Activated T-helper 1 cell treated with anti-CD3 and anti-CD28 coated beads, Interleukin-12 subunit alpha, Interleukin-12 subunit beta, Interleukin-2, Interleukin-4 antibody, amounts not matched to agents 30 ng/mL and 10 ng/mL and 1 ng/mL, durations not matched to agents 14 hours and 24 hours and 36 hours (primary cell): ENCODE results near the gene UPK1B. TPM values are rescaled to one million over a fixed set of nuclear protein-coding genes. Genes with fewer than 3 reads are reported as not detected.

Experiments
- DNase-seq: peaks from one replicate; pipeline ENCODE4 v3.0.0; 2021; ENCODE audit warnings: low spot score
- H3K27ac Mint-ChIP-seq: one replicate; pipeline ENCODE4 v1.8.0; 2021; ENCODE audit warnings: mild to moderate bottlenecking, mixed read lengths
- H3K27me3 Mint-ChIP-seq: one replicate; pipeline ENCODE4 v1.8.0; 2022; ENCODE audit warnings: mild to moderate bottlenecking, moderate library complexity, mixed read lengths; ENCODE audit not compliant: insufficient read depth
- H3K36me3 Mint-ChIP-seq: one replicate; pipeline ENCODE4 v1.8.0; 2021; ENCODE audit warnings: low read depth, mixed read lengths
- H3K4me1 Mint-ChIP-seq: one replicate; pipeline ENCODE4 v1.8.0; 2021; ENCODE audit warnings: low read depth, mixed read lengths
- H3K4me3 Mint-ChIP-seq: one replicate; pipeline ENCODE4 v1.8.0; 2021; ENCODE audit warnings: mild to moderate bottlenecking, moderate library complexity, mixed read lengths
- H3K9me3 Mint-ChIP-seq: one replicate; pipeline ENCODE4 v1.8.0; 2021; ENCODE audit warnings: mixed read lengths
- intact Hi-C: fragments of 100-400 bp; cut with micrococcal nuclease; formaldehyde crosslinking; loops from one replicate; pipeline ENCODE4 v1.15.1; 2024
- total RNA-seq: library from RNA; stranded (reverse); gene quantifications from 2 replicates; pipeline ENCODE4 v1.2.3, GENCODE V29; 2022

Gene UPK1B
- total RNA-seq, 1 donor from 2014 or later: not detected

DNA sequence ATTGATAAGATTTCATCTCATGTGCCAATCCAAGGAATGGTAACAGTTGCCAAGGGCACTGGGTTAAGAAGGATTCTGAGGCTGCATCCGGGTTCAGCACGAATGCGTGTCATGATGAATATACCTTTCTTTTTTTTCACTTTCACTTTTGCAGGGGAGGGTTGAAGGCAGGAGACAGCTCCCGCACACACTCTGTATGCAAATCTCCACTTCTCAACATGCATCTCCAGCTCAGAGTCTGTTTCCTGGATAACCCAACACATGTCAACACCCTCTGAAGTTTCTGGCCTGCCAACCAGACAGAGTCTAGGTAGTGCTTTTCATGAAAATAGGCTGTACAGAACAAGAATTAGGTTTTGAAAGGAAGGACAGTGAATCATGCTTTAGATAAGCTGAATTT is 45.7 kb downstream of the UPK1B start:
- H3K36me3 Mint-ChIP-seq: peaks cover 55% of the 10 kb centered on the region
- peak; percentile 35 for DNase-seq
- no peaks in the 10 kb centered on the region for H3K27me3 Mint-ChIP-seq
- H3K9me3 Mint-ChIP-seq: no peaks in the 10 kb centered on the region
- peak overlapping the region; percentile 37 for H3K4me3 Mint-ChIP-seq
- intact Hi-C loops: loop anchor here (1.0 kb wide), 2 partner anchors 17 to 22 kb away; no protein-coding TSS in a partner anchor
- peaks cover 26% of the 10 kb centered on the region for H3K4me1 Mint-ChIP-seq
- H3K27ac Mint-ChIP-seq: peak overlapping the region; percentile 73

DNA sequence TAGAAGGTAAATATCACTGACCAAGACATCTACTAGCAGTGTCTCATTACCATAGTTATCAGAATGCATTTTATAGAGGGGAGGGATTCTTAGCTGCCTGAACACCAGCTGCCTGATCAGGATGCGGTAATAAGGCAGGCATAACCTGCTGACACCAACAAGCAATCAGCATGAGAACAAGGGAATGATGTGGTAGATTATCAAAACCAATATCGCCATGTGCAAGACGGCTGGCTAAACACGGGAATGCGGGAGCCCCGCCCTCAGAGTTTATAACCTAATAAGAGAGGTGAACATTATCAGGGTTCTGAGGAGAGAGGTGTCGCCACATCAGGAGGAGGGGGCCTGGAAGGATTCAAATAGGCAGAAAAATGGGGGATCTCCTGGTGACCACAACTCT is 46.8 kb downstream of the UPK1B start:
- no peak for DNase-seq
- H3K4me3 Mint-ChIP-seq: no peak overlapping the region
- H3K36me3 Mint-ChIP-seq: peaks cover 53% of the 10 kb centered on the region
- no peaks in the 10 kb centered on the region for H3K9me3 Mint-ChIP-seq
- intact Hi-C loops: no loop called here
- H3K4me1 Mint-ChIP-seq: peaks cover 26% of the 10 kb centered on the region
- H3K27ac Mint-ChIP-seq: no peak overlapping the region
- H3K27me3 Mint-ChIP-seq: no peaks in the 10 kb centered on the region

DNA sequence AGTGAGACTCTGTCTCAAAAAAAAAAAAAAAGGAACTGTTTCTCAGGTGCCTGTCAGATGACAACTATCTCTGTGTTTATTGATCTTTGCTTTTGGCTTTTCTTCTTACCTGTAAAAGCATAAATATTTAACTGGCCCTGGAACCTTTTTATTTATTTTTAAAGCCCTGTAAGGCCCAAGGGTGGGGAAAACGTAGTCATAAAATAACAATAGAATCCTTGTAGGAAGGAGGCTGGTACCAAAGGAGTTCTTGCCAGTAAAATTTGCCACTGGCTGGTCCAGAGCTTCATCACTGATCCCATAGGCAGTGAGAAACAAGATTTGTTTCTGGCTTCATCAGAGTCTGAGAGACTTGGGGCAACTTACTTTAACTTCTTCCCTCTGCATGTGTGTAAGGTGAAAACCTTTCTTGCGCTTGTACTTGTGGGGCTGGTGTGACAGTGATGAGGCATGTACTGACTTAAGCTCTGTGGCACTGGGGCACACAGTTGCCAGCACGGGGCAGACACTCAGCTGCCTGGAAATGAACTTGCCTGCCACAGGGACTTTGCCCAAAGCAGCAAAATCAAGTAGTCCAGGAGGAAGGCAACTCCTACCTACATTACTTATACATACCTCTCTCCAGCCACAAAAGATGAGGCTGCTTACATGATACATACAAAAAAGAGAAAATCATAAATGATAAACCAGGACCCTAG is 47.7 kb downstream of the UPK1B start:
- intact Hi-C loops: no loop called here
- Mint-ChIP-seq H3K27me3 (no peaks in the 10 kb centered on the region), H3K4me1 (peaks cover 26% of the 10 kb centered on the region), H3K27ac (no peak overlapping the region), H3K36me3 (peaks cover 47% of the 10 kb centered on the region), H3K4me3 (no peak overlapping the region), H3K9me3 (no peaks in the 10 kb centered on the region)
- DNase-seq: no peak

DNA sequence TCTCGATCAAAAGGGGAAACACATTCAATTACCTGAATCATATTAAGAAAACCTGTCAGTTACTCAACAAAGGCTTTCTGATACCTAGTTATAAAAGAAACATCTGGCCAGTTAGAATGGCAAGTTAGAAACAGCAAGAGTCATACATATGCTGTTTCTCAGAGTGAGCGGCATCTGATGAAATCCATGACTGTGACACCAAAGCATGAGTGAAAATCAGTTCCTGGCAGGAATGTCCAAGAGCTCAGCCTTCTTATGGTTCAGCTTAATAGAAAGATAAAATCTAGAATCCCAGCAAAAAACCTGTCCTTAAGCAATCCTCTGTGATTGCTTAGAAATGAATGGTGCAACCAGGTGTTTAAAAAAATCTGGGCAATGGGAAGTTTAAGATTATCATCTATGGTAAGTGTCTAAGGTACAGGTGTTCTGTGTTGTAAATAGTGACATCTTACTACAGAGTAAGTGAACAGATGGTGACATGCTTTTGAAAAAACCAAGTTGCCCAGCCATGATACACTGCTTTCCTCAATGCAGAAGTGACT is 48.5 kb downstream of the UPK1B start:
- H3K9me3 Mint-ChIP-seq: no peaks in the 10 kb centered on the region
- peaks cover 25% of the 10 kb centered on the region for H3K4me1 Mint-ChIP-seq
- intact Hi-C loops: no loop called here
- DNase-seq: no peak
- no peak overlapping the region for H3K4me3 Mint-ChIP-seq
- peaks cover 52% of the 10 kb centered on the region for H3K36me3 Mint-ChIP-seq
- no peak overlapping the region for H3K27ac Mint-ChIP-seq
- H3K27me3 Mint-ChIP-seq: no peaks in the 10 kb centered on the region

DNA sequence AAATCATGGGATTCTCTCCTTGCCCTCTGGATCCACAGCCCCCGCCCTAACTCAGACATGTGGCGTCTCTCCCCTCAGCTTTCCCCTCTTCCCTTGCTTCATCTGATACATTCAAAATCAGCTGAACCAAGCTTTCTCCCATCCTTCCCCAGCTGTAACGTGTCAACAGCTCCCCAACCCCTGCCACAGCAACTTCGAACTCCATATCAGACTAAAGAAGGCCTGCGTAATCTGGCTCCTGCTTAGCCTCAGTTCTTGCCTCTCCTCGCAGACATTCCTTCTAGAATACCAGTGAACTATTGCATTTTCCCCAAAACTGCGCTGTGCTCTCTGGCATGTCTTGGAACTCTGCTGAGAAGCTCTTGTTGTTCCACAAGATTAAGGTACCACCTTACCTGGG is 49.0 kb downstream of the UPK1B start:
- Mint-ChIP-seq H3K27me3 (no peaks in the 10 kb centered on the region), H3K4me3 (no peak overlapping the region), H3K36me3 (peaks cover 54% of the 10 kb centered on the region), H3K4me1 (peaks cover 22% of the 10 kb centered on the region), H3K27ac (no peak overlapping the region), H3K9me3 (no peaks in the 10 kb centered on the region)
- intact Hi-C loops: no loop called here
- no peak for DNase-seq

DNA sequence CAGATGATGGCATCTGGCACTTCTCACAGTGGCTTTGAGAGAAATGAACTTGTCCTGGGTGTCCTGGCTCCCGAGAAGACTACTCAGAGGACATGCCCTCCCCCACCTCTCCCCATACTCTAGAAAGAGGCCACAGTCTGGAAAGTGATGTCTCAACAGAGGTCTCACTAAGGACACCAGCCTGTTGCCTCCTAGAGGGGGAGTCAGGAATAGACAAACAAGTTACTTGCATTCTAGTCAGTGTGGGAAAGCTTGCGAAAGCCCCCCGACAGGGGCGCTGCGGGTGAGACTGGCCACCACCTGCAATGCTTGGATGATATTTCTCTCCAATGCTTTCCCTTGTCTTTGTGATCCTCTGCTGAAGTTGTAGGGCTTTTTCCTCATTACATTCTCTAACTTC is 50.1 kb downstream of the UPK1B start:
- Mint-ChIP-seq H3K9me3 (no peaks in the 10 kb centered on the region), H3K27ac (no peak overlapping the region), H3K4me1 (peaks cover 25% of the 10 kb centered on the region), H3K36me3 (peaks cover 60% of the 10 kb centered on the region), H3K27me3 (no peaks in the 10 kb centered on the region), H3K4me3 (no peak overlapping the region)
- intact Hi-C loops: no loop called here
- no peak for DNase-seq

DNA sequence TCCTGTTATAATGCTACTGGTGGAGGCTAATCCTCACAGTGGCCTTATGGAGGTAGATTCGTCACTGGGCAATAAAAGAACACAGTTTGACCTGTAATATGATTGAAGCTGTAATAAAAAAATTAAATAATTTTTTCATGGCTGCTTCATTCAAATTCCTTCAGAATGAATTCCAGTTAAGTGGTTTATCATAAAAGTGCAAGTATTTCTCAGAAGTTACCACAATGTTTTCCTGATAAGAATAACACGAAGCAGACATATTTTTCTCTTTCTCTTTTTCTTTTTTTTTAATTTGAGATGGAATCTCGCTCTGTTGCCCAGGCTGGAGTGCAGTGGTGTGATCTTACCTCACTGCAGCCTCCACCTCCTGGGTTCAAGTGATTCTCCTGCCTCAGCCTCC is 51.7 kb downstream of the UPK1B start:
- no peak for DNase-seq
- Mint-ChIP-seq H3K9me3 (no peaks in the 10 kb centered on the region), H3K36me3 (peaks cover 65% of the 10 kb centered on the region), H3K4me3 (no peak overlapping the region), H3K4me1 (peaks cover 14% of the 10 kb centered on the region), H3K27me3 (no peaks in the 10 kb centered on the region), H3K27ac (no peak overlapping the region)
- intact Hi-C loops: no loop called here

DNA sequence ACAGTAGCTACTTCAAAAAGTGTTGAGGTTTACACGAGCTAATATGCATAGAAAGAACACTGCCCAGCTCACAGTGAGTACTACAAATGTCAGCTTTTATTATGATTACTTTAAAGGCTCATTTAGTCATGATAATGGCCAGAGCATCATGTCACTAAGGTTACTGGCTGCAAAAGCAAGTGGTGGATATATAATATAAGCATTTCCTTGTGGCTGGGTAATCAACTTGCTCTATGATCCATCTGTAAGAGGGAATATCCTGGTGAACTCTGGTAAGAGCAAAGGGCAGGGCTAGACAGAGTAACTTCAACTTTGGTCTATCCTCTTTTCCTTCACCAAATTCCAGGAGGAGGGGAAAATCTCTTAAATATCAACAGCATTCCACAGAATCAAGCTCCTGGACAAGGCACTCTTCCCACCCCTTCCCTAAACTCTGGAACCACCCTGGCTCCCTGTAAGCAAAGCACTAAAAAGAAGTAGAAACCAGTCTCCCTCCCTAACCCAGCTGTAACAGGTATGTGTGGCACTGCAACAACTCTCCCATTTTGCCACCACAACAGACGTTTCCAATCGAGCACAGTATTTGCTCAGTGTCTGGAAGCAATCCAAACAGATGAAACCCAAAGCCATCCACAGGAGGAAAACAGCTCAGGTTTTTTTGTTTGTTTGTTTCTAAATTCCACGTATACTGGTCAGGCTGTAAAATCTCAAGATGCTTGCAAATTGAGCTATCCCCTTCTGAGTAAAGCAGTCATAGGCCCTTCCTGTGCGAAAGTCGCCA is 53.9 kb downstream of the UPK1B start:
- H3K36me3 Mint-ChIP-seq: peaks cover 64% of the 10 kb centered on the region
- H3K9me3 Mint-ChIP-seq: no peaks in the 10 kb centered on the region
- intact Hi-C loops: no loop called here
- H3K4me1 Mint-ChIP-seq: peaks cover 24% of the 10 kb centered on the region
- no peak for DNase-seq
- no peaks in the 10 kb centered on the region for H3K27me3 Mint-ChIP-seq
- H3K4me3 Mint-ChIP-seq: no peak overlapping the region
- no peak overlapping the region for H3K27ac Mint-ChIP-seq

DNA sequence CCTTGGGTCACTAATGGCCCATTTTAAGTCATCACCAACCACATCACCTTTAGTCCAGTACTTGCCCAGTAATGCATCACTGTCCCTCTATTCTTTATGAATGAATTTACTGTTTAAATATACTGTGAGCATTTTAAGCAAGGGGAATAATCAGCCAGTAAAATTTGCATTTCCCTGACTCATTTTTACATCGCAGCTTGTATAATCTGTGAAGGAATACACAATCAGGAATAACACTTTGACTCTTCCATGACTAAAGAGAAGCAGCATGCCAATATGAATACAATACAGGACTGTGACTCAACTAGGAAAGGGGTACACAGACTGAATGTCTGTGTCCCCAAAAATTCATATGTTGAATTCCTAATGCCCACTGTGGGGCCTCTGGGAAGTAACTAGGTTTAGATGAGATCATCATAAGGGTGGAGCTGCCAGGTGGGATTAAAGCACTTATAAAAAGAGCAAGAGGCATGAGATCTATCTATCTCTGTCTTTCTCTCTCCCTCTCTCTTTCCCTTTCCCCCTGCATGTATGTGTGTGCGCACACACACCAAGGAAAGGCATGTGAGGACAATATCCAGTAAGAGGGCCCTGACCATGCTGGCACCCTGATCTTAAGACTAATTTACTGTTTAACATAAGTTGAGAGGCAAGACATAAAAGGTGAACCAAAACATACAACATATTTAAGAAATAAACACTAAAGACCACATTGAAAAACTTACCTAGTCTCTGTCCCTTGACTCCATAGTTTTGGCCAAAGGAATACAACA is 55.2 kb downstream of the UPK1B start:
- peaks cover 20% of the 10 kb centered on the region for H3K4me1 Mint-ChIP-seq
- H3K36me3 Mint-ChIP-seq: peaks cover 55% of the 10 kb centered on the region
- H3K9me3 Mint-ChIP-seq: no peaks in the 10 kb centered on the region
- no peaks in the 10 kb centered on the region for H3K27me3 Mint-ChIP-seq
- no peak for DNase-seq
- H3K4me3 Mint-ChIP-seq: no peak overlapping the region
- H3K27ac Mint-ChIP-seq: no peak overlapping the region
- intact Hi-C loops: no loop called here

DNA sequence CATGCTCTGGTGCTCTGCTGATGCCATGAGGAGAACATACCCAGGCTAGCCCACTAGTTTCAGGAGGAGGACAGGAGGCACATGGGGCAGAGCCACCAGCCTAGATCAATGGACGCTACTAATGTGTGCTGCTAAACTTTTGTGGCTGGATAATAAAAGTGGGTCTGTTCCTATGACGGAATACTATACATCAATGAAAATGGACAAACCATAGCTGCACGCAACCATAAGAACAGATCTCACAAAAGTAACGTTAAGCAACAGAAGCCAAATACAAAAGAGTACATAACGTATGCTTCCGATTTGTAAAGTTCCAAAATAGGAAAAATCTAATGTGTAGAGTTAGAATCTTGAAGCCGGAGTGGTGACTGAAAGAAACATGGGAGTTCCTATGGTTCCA is 55.8 kb downstream of the UPK1B start:
- peaks cover 50% of the 10 kb centered on the region for H3K36me3 Mint-ChIP-seq
- H3K4me1 Mint-ChIP-seq: peaks cover 20% of the 10 kb centered on the region
- no peaks in the 10 kb centered on the region for H3K27me3 Mint-ChIP-seq
- intact Hi-C loops: no loop called here
- H3K4me3 Mint-ChIP-seq: no peak overlapping the region
- no peak overlapping the region for H3K27ac Mint-ChIP-seq
- no peak for DNase-seq
- no peaks in the 10 kb centered on the region for H3K9me3 Mint-ChIP-seq

DNA sequence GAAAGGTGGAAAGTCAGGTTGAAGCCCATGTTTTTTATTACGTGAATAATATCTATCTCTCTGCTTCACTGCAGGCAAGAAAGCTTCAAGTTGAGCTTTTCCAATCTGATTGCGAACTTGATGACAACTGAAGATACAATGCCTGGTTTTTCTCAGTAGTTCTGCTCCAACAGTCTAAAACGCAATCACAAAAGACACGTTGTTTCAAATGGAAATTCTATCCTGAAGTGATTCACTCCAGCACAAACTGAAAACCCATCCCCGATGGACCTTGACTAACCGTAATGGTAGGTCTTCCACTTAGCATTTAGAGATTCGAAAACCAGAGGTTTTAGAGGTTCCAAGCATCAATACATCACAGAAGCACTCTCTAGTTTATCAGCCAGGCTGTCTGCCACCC is 56.7 kb downstream of the UPK1B start:
- no peak for DNase-seq
- Mint-ChIP-seq H3K27me3 (no peaks in the 10 kb centered on the region), H3K4me1 (peaks cover 27% of the 10 kb centered on the region), H3K36me3 (peaks cover 55% of the 10 kb centered on the region), H3K9me3 (no peaks in the 10 kb centered on the region), H3K4me3 (no peak overlapping the region), H3K27ac (no peak overlapping the region)
- intact Hi-C loops: no loop called here

DNA sequence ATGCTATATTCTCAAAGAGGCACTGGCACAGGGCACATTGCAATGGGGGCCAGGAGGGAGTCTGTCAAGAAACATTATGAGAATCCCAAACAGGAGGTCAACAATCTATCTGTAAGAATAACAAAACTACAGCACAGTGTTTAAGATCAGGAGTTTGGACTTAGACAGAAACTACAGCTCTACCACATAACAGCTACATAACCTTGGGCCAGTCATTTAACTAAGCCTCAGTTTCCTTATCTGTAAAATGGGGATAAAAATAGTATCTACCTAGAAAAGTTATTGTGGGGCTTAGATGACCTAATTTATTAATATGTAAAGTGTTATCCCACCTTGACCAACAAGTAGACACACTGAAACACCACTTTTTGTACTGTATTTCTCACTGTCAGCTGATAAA is 57.3 kb downstream of the UPK1B start:
- no peak overlapping the region for H3K27ac Mint-ChIP-seq
- no peaks in the 10 kb centered on the region for H3K27me3 Mint-ChIP-seq
- DNase-seq: no peak
- no peak overlapping the region for H3K4me3 Mint-ChIP-seq
- H3K9me3 Mint-ChIP-seq: no peaks in the 10 kb centered on the region
- intact Hi-C loops: no loop called here
- H3K4me1 Mint-ChIP-seq: peaks cover 34% of the 10 kb centered on the region
- H3K36me3 Mint-ChIP-seq: peaks cover 61% of the 10 kb centered on the region

DNA sequence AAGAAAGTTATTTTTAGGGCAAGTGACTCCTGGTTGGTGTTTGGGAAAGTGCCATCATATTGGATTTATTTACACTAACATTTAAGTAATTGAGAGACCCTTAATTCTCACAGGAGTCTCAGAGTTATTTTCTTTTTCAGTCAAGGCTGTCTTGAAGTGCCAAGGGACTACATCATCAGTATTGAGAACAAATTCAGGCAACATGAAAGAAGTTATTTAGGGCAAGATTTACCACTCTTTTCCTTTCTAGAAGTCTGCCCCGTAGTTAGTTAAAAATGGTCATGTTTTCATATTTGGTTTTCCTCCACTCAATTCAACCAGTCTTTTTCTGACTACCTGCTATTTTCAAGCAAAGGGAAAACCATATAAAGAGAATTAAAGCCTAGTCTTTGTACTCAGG is 61.2 kb downstream of the UPK1B start:
- peak overlapping the region; percentile 40 for H3K27ac Mint-ChIP-seq
- no peak for DNase-seq
- peaks cover 39% of the 10 kb centered on the region for H3K36me3 Mint-ChIP-seq
- H3K9me3 Mint-ChIP-seq: no peaks in the 10 kb centered on the region
- no peaks in the 10 kb centered on the region for H3K27me3 Mint-ChIP-seq
- H3K4me3 Mint-ChIP-seq: no peak overlapping the region
- H3K4me1 Mint-ChIP-seq: peaks cover 55% of the 10 kb centered on the region
- intact Hi-C loops: no loop called here
